DMS53 (cell line): ENCODE results near the gene FAM227B.
"Not testable (repeated sequence)": the region's sequence is repeated elsewhere in the genome, so short reads cannot be mapped to it uniquely, and the experiment has no call there.

Source experiments
- DNase-seq: peaks from one replicate; lab custom pipeline; 2025; lab: John Stamatoyannopoulos, UW

FAM227B gene

GRCh38 chr15:49610157-49610918 is 10.3 kb downstream of the FAM227B start:
- DNase-seq: no peak

- no peak for DNase-seq
These were observed 14.0 kb downstream of the FAM227B start for GRCh38 chr15:49606594-49606993.

- no peak for DNase-seq
These were observed 15.0 kb downstream of the FAM227B start for GRCh38 chr15:49605588-49605987.

GRCh38 chr15:49604625-49605409 is 15.8 kb downstream of the FAM227B start:
- DNase-seq: no peak

GRCh38 chr15:49592829-49593316 is 27.7 kb downstream of the FAM227B start:
- not testable (repeated sequence) for DNase-seq

- DNase-seq: no peak
These were observed 31.6 kb downstream of the FAM227B start for GRCh38 chr15:49589030-49589429.

- no peak for DNase-seq
These were observed 47.2 kb downstream of the FAM227B start for GRCh38 chr15:49573421-49573820.

- DNase-seq: no peak
These were observed 49.9 kb downstream of the FAM227B start for GRCh38 chr15:49570672-49571071.

- DNase-seq: no peak
These were observed 50.4 kb downstream of the FAM227B start for GRCh38 chr15:49570174-49570573.

- DNase-seq: no peak
These were observed 60.6 kb downstream of the FAM227B start for GRCh38 chr15:49560045-49560444.

- DNase-seq: no peak
These were observed 61.7 kb downstream of the FAM227B start for GRCh38 chr15:49558929-49559328.

- no peak for DNase-seq
These were observed 64.2 kb downstream of the FAM227B start for GRCh38 chr15:49556437-49556836.

GRCh38 chr15:49550342-49550741 is 70.3 kb downstream of the FAM227B start:
- DNase-seq: not testable (repeated sequence)

- DNase-seq: no peak
These were observed 82.1 kb downstream of the FAM227B start for GRCh38 chr15:49538520-49538919.

GRCh38 chr15:49530092-49530491 is 90.5 kb downstream of the FAM227B start:
- DNase-seq: no peak

GRCh38 chr15:49528289-49528688 is 92.3 kb downstream of the FAM227B start:
- DNase-seq: no peak

GRCh38 chr15:49521802-49522201 is 98.8 kb downstream of the FAM227B start:
- peak; percentile 17 for DNase-seq

- DNase-seq: not testable (repeated sequence)
These were observed 107.9 kb downstream of the FAM227B start for GRCh38 chr15:49512739-49513138.

GRCh38 chr15:49507261-49507660 is 113.4 kb downstream of the FAM227B start:
- no peak for DNase-seq

- no peak for DNase-seq
These were observed 114.3 kb downstream of the FAM227B start for GRCh38 chr15:49506341-49506740.

- DNase-seq: no peak
These were observed 119.0 kb downstream of the FAM227B start for GRCh38 chr15:49501586-49501985.

GRCh38 chr15:49495993-49496753 is 124.4 kb downstream of the FAM227B start:
- DNase-seq: no peak
